H7 (cell line): ENCODE results near the gene PGAP6. TPM values are rescaled to one million over a fixed set of nuclear protein-coding genes. Genes with fewer than 3 reads are reported as not detected.

Experiments used
- DNase-seq: peaks from one replicate; pipeline ENCODE4 v3.0.0; 2012
- H3K27me3 ChIP-seq: 2 replicates; pipeline ENCODE4 v1.6.0; 2011; ENCODE audit warnings: mild to moderate bottlenecking, low read length; ENCODE audit not compliant: control insufficient read depth, insufficient read depth
- H3K36me3 ChIP-seq: replicated peaks from 2 replicates; pipeline ENCODE4 v1.5.1; 2011; ENCODE audit warnings: low read length; ENCODE audit not compliant: control insufficient read depth, insufficient read depth
- H3K4me3 ChIP-seq: 2 replicates; pipeline ENCODE4 v1.5.1; 2011; ENCODE audit warnings: low read depth, mild to moderate bottlenecking, control low read depth, low read length, moderate library complexity; ENCODE audit not compliant: insufficient read depth
- total RNA-seq: library from RNA; depleted of rRNA; stranded (reverse); fragments of >200 nt; shearing (Covaris generic); gene quantifications from 2 replicates; pipeline ENCODE4 v1.2.3, GENCODE V29; 2014; rRNA removed

The PGAP6 gene
- total RNA-seq, 1 experiment from 2014 or later, result 107 TPM

- peak; percentile 56 for DNase-seq
- Histone ChIP-seq H3K27me3 (no peaks in the 10 kb centered on the region), H3K4me3 (no peak overlapping the region), H3K36me3 (no peaks in the 10 kb centered on the region; the same call in 1 of the 2 replicates)
Measured at GRCh38 chr16:325375-326145, 56.2 kb downstream of the PGAP6 start.

- peak; percentile 88 for DNase-seq
- no peaks in the 10 kb centered on the region for H3K27me3 ChIP-seq
- H3K4me3 ChIP-seq, result no peak overlapping the region
- H3K36me3 ChIP-seq, result no peaks in the 10 kb centered on the region; the same call in 1 of the 2 replicates
Measured at GRCh38 chr16:324451-325334, 57.1 kb downstream of the PGAP6 start.

GRCh38 chr16:324201-324450, 57.7 kb downstream of the PGAP6 start:
- Histone ChIP-seq H3K27me3 (no peaks in the 10 kb centered on the region), H3K4me3 (no peak overlapping the region), H3K36me3 (no peaks in the 10 kb centered on the region; the same call in none of the 2 replicates)
- peak; percentile 69 for DNase-seq

GRCh38 chr16:322476-323143, 59.2 kb downstream of the PGAP6 start:
- no peaks in the 10 kb centered on the region for H3K27me3 ChIP-seq
- no peaks in the 10 kb centered on the region; the same call in none of the 2 replicates for H3K36me3 ChIP-seq
- H3K4me3 ChIP-seq, result no peak overlapping the region
- DNase-seq, result no peak

GRCh38 chr16:321532-321931, 60.2 kb downstream of the PGAP6 start:
- no peak overlapping the region for H3K4me3 ChIP-seq
- no peaks in the 10 kb centered on the region; the same call in none of the 2 replicates for H3K36me3 ChIP-seq
- no peaks in the 10 kb centered on the region for H3K27me3 ChIP-seq
- no peak for DNase-seq

Other genes with a start within 250 kb of the PGAP6 start
- 9.9 and 10.9 TPM in 2 replicates for gene NPRL3, start 243.3 kb downstream of the PGAP6 start, total RNA-seq
- not detected in 2 replicates for gene HBZ, start 229.3 kb downstream of the PGAP6 start, total RNA-seq
- not detected in 2 replicates for gene HBM, start 216.0 kb downstream of the PGAP6 start, total RNA-seq
- gene HBA2, start 209.1 kb downstream of the PGAP6 start, total RNA-seq, result not detected in 2 replicates
- gene HBA1, start 205.3 kb downstream of the PGAP6 start, total RNA-seq, result not detected in 2 replicates
- gene HBQ1, start 201.5 kb downstream of the PGAP6 start, total RNA-seq, result 0.59 and 1.6 TPM in 2 replicates
- gene LUC7L, start 152.5 kb downstream of the PGAP6 start, total RNA-seq, result 56.6 and 92.9 TPM in 2 replicates
- gene FAM234A, start 147.2 kb downstream of the PGAP6 start, total RNA-seq, result 106 and 120 TPM in 2 replicates
- gene RGS11, start 106.0 kb downstream of the PGAP6 start, total RNA-seq, result 0.69 and 0.81 TPM in 2 replicates
- gene ARHGDIG, start 101.4 kb downstream of the PGAP6 start, total RNA-seq, result 4.0 and 5.3 TPM in 2 replicates
- 0.15 and 2.1 TPM in 2 replicates for gene PDIA2, start 98.8 kb downstream of the PGAP6 start, total RNA-seq
- gene AXIN1, start 29.3 kb downstream of the PGAP6 start, total RNA-seq, result 52.4 and 57.8 TPM in 2 replicates
- gene MRPL28, start 11.4 kb downstream of the PGAP6 start, total RNA-seq, result 225 and 242 TPM in 2 replicates
- 400 and 507 TPM in 2 replicates for gene NME4, start 15.2 kb upstream of the PGAP6 start, total RNA-seq
- gene DECR2, start 19.9 kb upstream of the PGAP6 start, total RNA-seq, result 20.1 and 21.4 TPM in 2 replicates
- 25.2 and 27.9 TPM in 2 replicates for gene RAB11FIP3, start 43.7 kb upstream of the PGAP6 start, total RNA-seq
- 80.6 and 87.5 TPM in 2 replicates for gene CAPN15, start 145.7 kb upstream of the PGAP6 start, total RNA-seq
- gene PRR35, start 178.4 kb upstream of the PGAP6 start, total RNA-seq, result 0.28 and 0.85 TPM in 2 replicates
- gene NHLRC4, start 185.0 kb upstream of the PGAP6 start, total RNA-seq, result 1.1 TPM in 2 replicates
- gene PIGQ, start 188.0 kb upstream of the PGAP6 start, total RNA-seq, result 42.2 and 44.6 TPM in 2 replicates
- gene RAB40C, start 208.1 kb upstream of the PGAP6 start, total RNA-seq, result 26.3 and 26.4 TPM in 2 replicates
- 4.5 and 5.5 TPM in 2 replicates for gene WFIKKN1, start 249.0 kb upstream of the PGAP6 start, total RNA-seq